ENCODE data around the gene AMACR. TPM values are rescaled to one million over a fixed set of nuclear protein-coding genes. Genes with fewer than 3 reads are reported as not detected.
A peak's percentile ranks its signal among the peaks of the same experiment; 100 is the strongest.

Gene AMACR
- total and polyA plus RNA-seq, 2 of the 13 experiments (the other 11 are each of a cell fraction or from before 2014, with no cell fraction given), result 8.9 to 19.7 TPM

DNA sequence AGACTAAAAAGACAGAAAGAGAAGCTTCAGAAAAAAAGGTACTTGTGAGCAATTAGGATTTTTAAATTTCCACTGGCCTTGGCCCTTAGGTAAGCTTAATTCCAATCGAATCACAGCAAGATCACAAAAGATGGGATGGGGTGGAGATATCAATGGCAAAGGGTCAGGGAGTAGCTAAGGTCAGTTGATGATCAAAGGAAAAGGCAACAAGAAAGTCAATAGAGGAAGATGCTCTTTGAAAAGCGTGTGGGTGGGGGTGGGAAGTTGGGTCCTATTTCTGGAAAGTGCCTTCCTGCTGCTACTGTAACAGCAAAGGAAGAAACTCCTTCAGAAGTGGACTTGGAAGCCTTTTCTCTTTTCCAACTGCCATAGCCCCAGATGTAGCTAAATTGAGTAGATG is 27.9 kb upstream of the AMACR start (continued):
- TF ChIP-seq CREB1 (IDR thresholded peaks at IDR 0.05) (no peak), CREB1 (CRISPR knock-in tag; IDR thresholded peaks at IDR 0.05) (no peak), HNF4G (IDR thresholded peaks at IDR 0.05; ENCODE audit: borderline replicate concordance, low read depth, low read length) (peak; percentile 39; the same call in 1 of the 2 replicates), HNF4G (CRISPR knock-in tag; IDR thresholded peaks at IDR 0.05; ENCODE audit: borderline replicate concordance, low read depth) (0 out of 2 replicates have a peak, but pooled peaks have one; percentile 15), POLR2A (IDR thresholded peaks at IDR 0.05; ENCODE audit: insufficient read depth in 1 of 2, low read depth in 2 of 2, low read length in 2 of 2) (no peak), POGZ (CRISPR knock-in tag; IDR thresholded peaks at IDR 0.05) (peak; percentile 65; the same call in 1 of the 2 replicates), HMG20B (CRISPR knock-in tag; conservative IDR thresholded peaks at IDR 0.05) (peak; percentile 83), AHR (CRISPR knock-in tag; IDR thresholded peaks at IDR 0.05) (no peak), ZNF558 (CRISPR knock-in tag; IDR thresholded peaks at IDR 0.05; ENCODE audit: borderline replicate concordance) (no peak), RXRB (CRISPR knock-in tag; IDR thresholded peaks at IDR 0.05; ENCODE audit: borderline replicate concordance) (peak; percentile 95), NFYC (CRISPR knock-in tag; IDR thresholded peaks at IDR 0.05) (no peak), DPF2 (CRISPR knock-in tag; IDR thresholded peaks at IDR 0.05; ENCODE audit: borderline replicate concordance, low read depth) (peak; percentile 62; the same call in 1 of the 2 replicates), SIN3B (IDR thresholded peaks at IDR 0.05; ENCODE audit: low read length) (no peak), FOXK2 (IDR thresholded peaks at IDR 0.05) (no peak)
- TF ChIP-seq, protein P1, sequence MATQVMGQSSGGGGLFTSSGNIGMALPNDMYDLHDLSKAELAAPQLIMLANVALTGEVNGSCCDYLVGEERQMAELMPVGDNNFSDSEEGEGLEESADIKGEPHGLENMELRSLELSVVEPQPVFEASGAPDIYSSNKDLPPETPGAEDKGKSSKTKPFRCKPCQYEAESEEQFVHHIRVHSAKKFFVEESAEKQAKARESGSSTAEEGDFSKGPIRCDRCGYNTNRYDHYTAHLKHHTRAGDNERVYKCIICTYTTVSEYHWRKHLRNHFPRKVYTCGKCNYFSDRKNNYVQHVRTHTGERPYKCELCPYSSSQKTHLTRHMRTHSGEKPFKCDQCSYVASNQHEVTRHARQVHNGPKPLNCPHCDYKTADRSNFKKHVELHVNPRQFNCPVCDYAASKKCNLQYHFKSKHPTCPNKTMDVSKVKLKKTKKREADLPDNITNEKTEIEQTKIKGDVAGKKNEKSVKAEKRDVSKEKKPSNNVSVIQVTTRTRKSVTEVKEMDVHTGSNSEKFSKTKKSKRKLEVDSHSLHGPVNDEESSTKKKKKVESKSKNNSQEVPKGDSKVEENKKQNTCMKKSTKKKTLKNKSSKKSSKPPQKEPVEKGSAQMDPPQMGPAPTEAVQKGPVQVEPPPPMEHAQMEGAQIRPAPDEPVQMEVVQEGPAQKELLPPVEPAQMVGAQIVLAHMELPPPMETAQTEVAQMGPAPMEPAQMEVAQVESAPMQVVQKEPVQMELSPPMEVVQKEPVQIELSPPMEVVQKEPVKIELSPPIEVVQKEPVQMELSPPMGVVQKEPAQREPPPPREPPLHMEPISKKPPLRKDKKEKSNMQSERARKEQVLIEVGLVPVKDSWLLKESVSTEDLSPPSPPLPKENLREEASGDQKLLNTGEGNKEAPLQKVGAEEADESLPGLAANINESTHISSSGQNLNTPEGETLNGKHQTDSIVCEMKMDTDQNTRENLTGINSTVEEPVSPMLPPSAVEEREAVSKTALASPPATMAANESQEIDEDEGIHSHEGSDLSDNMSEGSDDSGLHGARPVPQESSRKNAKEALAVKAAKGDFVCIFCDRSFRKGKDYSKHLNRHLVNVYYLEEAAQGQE (IDR thresholded peaks at IDR 0.05; ENCODE audit: borderline replicate concordance in 1 of 2, low read depth in 1 of 2, low read length in 2 of 2), result no peak
- TF ChIP-seq, protein P2, sequence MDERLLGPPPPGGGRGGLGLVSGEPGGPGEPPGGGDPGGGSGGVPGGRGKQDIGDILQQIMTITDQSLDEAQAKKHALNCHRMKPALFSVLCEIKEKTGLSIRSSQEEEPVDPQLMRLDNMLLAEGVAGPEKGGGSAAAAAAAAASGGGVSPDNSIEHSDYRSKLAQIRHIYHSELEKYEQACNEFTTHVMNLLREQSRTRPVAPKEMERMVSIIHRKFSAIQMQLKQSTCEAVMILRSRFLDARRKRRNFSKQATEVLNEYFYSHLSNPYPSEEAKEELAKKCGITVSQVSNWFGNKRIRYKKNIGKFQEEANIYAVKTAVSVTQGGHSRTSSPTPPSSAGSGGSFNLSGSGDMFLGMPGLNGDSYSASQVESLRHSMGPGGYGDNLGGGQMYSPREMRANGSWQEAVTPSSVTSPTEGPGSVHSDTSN (CRISPR knock-in tag; IDR thresholded peaks at IDR 0.05), result no peak
- TF ChIP-seq, protein P3, sequence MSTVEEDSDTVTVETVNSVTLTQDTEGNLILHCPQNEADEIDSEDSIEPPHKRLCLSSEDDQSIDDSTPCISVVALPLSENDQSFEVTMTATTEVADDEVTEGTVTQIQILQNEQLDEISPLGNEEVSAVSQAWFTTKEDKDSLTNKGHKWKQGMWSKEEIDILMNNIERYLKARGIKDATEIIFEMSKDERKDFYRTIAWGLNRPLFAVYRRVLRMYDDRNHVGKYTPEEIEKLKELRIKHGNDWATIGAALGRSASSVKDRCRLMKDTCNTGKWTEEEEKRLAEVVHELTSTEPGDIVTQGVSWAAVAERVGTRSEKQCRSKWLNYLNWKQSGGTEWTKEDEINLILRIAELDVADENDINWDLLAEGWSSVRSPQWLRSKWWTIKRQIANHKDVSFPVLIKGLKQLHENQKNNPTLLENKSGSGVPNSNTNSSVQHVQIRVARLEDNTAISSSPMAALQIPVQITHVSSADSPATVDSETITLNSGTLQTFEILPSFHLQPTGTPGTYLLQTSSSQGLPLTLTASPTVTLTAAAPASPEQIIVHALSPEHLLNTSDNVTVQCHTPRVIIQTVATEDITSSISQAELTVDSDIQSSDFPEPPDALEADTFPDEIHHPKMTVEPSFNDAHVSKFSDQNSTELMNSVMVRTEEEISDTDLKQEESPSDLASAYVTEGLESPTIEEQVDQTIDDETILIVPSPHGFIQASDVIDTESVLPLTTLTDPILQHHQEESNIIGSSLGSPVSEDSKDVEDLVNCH (CRISPR knock-in tag; IDR thresholded peaks at IDR 0.05), result no peak
- TF ChIP-seq, protein P4, sequence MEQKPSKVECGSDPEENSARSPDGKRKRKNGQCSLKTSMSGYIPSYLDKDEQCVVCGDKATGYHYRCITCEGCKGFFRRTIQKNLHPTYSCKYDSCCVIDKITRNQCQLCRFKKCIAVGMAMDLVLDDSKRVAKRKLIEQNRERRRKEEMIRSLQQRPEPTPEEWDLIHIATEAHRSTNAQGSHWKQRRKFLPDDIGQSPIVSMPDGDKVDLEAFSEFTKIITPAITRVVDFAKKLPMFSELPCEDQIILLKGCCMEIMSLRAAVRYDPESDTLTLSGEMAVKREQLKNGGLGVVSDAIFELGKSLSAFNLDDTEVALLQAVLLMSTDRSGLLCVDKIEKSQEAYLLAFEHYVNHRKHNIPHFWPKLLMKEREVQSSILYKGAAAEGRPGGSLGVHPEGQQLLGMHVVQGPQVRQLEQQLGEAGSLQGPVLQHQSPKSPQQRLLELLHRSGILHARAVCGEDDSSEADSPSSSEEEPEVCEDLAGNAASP (CRISPR knock-in tag; IDR thresholded peaks at IDR 0.05; ENCODE audit: borderline replicate concordance), result peak; percentile 96
